Tibial nerve (tissue), 4 donors: ENCODE data around the gene PIGX.

Experiments
- EP300 ChIP-seq, 2 donors: sonication (generic); formaldehyde crosslinking; IDR thresholded peaks; one replicate each; pipeline ENCODE4 v1.6.1; 2017; ENCODE audit warnings: antibody characterized with exemption in 2 of 2, mild to moderate bottlenecking in 1 of 2
- POLR2A ChIP-seq, 2 donors: fragments of 450-650 bp; IDR thresholded peaks; one replicate each; pipeline ENCODE4 v1.6.1; 2017; ENCODE audit warnings: antibody characterized with exemption in 2 of 2, mild to moderate bottlenecking in 2 of 2, moderate library complexity in 2 of 2
- TF ChIP-seq, protein P1 (sequence below), 5 experiments: fragments of 200-600 bp in 3 of 5; fragments of 450-650 bp in 2 of 5; sonication (generic) in 3 of 5; IDR thresholded peaks; one replicate each; pipeline ENCODE4 v1.5.1; 2016 to 2019; ENCODE audit warnings: antibody characterized with exemption in 5 of 5, mild to moderate bottlenecking in 3 of 5, moderate library complexity in 2 of 5

GRCh38 chr3:196775938-196776337, 63.8 kb downstream of the PIGX start:
- TF ChIP-seq EP300 (IDR thresholded peaks at IDR 0.05): no peak
- TF ChIP-seq, protein P1, sequence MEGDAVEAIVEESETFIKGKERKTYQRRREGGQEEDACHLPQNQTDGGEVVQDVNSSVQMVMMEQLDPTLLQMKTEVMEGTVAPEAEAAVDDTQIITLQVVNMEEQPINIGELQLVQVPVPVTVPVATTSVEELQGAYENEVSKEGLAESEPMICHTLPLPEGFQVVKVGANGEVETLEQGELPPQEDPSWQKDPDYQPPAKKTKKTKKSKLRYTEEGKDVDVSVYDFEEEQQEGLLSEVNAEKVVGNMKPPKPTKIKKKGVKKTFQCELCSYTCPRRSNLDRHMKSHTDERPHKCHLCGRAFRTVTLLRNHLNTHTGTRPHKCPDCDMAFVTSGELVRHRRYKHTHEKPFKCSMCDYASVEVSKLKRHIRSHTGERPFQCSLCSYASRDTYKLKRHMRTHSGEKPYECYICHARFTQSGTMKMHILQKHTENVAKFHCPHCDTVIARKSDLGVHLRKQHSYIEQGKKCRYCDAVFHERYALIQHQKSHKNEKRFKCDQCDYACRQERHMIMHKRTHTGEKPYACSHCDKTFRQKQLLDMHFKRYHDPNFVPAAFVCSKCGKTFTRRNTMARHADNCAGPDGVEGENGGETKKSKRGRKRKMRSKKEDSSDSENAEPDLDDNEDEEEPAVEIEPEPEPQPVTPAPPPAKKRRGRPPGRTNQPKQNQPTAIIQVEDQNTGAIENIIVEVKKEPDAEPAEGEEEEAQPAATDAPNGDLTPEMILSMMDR (IDR thresholded peaks at IDR 0.05): no peak
- TF ChIP-seq POLR2A (IDR thresholded peaks at IDR 0.05): no peak
